Fibroblast of lung (primary cell): Measurements from ENCODE around the gene WDR53.

Source experiments
- EZH2 ChIP-seq: IDR thresholded peaks from 2 replicates; pipeline ENCODE4 v1.5.1; 2012; ENCODE audit warnings: low read length, control low read depth, mild to moderate bottlenecking; ENCODE audit errors: missing control alignments
- TF ChIP-seq, protein P1 (sequence below), 2 donors: IDR thresholded peaks in 1 of 2; conservative IDR thresholded peaks in 1 of 2; 1 replicate in 1 of 2; 2 replicates in 1 of 2; pipeline ENCODE4 v1.5.1; 2011 to 2012; ENCODE audit warnings: low read length in 2 of 2, control low read depth in 1 of 2, inconsistent platforms in 1 of 2, low read depth in 1 of 2, mild to moderate bottlenecking in 1 of 2

DNA sequence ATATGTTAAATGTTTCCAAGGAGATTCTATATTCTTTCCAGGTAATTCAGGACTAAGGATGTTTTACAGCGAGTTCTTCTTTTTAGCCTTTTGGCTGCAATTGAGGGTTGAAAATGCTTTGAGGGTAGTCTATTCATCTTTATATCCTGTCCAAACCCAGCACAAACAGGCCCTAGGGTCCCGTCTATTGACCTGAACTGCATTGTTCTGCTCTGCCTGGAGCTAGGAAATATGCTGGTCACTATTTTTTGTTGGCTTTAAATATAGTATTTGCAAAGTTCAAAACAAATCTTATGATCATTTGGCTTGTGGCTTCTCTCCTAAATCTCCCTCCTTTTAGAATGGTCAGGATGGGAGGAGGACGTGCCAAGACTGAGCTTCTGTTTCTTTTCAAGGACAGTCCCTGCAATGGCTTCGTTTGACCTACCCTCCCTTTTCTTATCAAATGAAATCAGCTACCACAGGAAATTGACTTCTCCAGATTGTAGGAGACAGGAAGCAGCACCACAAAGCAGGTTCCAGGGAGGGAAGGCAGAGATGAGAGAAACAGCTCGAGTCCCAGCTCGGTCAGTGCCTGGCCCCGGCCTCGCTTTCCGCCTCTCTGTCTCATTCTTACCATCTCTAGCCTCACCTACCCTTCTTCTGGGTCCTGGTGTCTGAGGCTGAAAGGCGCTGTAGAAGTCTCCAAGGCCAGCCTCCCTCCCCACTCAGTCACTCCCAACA lies 43.6 kb upstream of the WDR53 start:
- TF ChIP-seq, protein P1, sequence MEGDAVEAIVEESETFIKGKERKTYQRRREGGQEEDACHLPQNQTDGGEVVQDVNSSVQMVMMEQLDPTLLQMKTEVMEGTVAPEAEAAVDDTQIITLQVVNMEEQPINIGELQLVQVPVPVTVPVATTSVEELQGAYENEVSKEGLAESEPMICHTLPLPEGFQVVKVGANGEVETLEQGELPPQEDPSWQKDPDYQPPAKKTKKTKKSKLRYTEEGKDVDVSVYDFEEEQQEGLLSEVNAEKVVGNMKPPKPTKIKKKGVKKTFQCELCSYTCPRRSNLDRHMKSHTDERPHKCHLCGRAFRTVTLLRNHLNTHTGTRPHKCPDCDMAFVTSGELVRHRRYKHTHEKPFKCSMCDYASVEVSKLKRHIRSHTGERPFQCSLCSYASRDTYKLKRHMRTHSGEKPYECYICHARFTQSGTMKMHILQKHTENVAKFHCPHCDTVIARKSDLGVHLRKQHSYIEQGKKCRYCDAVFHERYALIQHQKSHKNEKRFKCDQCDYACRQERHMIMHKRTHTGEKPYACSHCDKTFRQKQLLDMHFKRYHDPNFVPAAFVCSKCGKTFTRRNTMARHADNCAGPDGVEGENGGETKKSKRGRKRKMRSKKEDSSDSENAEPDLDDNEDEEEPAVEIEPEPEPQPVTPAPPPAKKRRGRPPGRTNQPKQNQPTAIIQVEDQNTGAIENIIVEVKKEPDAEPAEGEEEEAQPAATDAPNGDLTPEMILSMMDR (conservative IDR thresholded peaks at IDR 0.05 in 1 of 2, IDR thresholded peaks at IDR 0.05 in 1 of 2; ENCODE audit: low read depth in 1 of 2, low read length in 2 of 2) = no peak
- no peak for TF ChIP-seq EZH2
